ENCODE results near the gene ATP6V1G3. TPM values are rescaled to one million over a fixed set of nuclear protein-coding genes. Genes with fewer than 3 reads are reported as not detected.

ATP6V1G3 gene
- total RNA-seq, 1 donor from 2014 or later: not detected

- no peak overlapping the region for H3K4me3 ChIP-seq (ENCODE audit: low read depth, low read length)
- DNase-seq (ENCODE audit: low read depth): no peak
- TF ChIP-seq CTCF (conservative IDR thresholded peaks at IDR 0.05; ENCODE audit: low read depth, low read length): no peak
Measured at GRCh38 chr1:198574325-198574724, 33.8 kb upstream of the ATP6V1G3 start.

DNA sequence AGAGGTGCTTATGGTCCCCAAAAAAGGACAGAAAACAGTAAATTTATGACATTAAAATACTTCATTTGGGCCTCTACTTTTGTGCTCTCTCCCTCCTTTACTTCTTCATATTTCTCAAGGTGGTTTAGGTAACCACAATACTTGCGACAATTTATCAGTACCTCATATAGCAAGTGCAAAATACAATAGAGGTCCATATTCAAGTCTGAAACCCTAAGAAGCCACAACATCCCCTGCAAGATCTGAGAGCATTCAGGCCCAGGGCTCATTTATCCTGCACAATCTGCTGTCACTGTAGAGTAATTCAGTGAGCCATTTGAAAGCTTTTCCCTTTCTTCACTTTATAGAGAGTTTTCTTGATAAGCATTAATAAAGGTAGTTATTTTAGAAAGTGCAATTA lies 24.2 kb upstream of the ATP6V1G3 start:
- no peak for TF ChIP-seq CTCF (conservative IDR thresholded peaks at IDR 0.05; ENCODE audit: low read depth, low read length)
- DNase-seq (ENCODE audit: low read depth): no peak
- no peak overlapping the region for H3K4me3 ChIP-seq (ENCODE audit: low read depth, low read length)

DNA sequence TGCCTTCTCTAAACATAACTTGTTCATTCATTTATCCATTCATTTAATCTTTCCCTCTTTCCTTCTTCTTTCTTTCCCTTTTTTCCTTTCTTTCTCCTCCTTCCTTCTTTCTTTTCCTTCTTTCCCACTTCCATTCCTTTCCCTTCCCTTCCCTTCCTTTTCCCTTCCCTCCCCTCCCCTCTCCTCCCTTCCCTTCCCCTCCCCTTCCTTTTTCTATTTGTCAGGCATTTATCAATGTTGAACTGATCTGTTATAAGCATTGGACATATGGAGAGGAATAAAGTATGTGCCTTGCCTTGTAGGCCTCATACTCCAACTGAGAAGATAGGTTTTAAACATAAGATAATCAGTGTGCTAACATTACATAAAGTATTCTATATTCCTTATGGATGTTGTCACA lies 23.7 kb upstream of the ATP6V1G3 start:
- TF ChIP-seq CTCF (conservative IDR thresholded peaks at IDR 0.05; ENCODE audit: low read depth, low read length): no peak
- no peak for DNase-seq (ENCODE audit: low read depth)
- no peak overlapping the region for H3K4me3 ChIP-seq (ENCODE audit: low read depth, low read length)

DNA sequence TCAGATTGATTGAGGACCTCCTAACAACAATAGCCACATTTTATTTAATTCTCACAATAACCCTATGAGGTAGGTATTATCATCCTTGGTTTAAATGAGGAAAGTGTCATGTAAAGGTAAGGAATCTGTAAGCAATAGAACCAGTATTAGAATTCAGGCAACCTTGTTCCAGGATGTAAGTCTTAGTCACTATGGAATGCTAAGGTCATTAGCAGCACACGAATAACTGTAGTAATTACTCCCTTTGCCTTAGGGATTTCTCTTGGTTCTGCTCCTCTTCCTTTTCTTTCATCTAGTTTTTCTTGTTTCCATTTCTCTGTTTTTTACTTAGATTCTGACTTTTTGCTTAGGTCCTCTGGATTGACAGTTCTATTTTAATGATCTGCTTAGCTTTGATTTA lies 23.1 kb upstream of the ATP6V1G3 start:
- H3K4me3 ChIP-seq (ENCODE audit: low read depth, low read length): no peak overlapping the region
- DNase-seq (ENCODE audit: low read depth): peak; percentile 18
- TF ChIP-seq CTCF (conservative IDR thresholded peaks at IDR 0.05; ENCODE audit: low read depth, low read length): no peak

GRCh38 chr1:198560161-198560560 lies 19.7 kb upstream of the ATP6V1G3 start:
- no peak overlapping the region for H3K4me3 ChIP-seq (ENCODE audit: low read depth, low read length)
- no peak for TF ChIP-seq CTCF (conservative IDR thresholded peaks at IDR 0.05; ENCODE audit: low read depth, low read length)
- no peak for DNase-seq (ENCODE audit: low read depth)

DNA sequence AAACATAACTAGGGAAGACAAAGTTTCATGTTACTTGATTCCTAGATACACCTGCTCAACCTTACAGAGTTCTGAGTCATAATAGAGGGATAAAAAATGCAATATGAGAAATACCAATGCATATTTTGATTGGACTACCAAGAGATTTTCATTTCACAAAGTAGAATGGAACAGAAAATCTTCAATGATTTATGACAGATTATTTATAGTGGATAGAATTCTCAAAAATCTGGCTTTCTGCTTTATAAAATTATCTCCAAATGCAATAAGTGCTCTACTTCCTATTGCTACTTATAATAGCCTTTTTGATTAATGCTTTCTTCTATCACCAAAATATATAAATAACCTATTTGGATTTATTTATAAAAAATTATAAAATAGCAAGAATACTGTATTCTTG lies 18.9 kb upstream of the ATP6V1G3 start:
- TF ChIP-seq CTCF (conservative IDR thresholded peaks at IDR 0.05; ENCODE audit: low read depth, low read length): no peak
- H3K4me3 ChIP-seq (ENCODE audit: low read depth, low read length): no peak overlapping the region
- no peak for DNase-seq (ENCODE audit: low read depth)

DNA sequence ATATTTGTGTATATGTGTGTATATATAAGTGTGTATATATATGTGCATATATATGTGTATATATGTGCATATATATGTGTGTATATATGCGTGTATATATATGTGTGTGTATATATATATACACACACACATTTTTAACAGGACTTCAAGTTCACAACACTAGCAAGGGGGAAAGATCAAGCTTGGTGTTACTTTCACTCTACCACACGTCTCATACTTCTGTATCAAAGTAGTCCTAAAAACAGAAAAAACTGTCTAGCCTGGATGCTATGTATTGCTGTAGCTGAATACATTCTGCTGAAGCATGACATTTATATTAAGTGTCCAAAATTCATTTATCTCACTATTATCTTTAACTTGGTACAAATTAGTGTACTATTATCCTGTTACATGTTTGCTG lies 17.9 kb upstream of the ATP6V1G3 start:
- no peak overlapping the region for H3K4me3 ChIP-seq (ENCODE audit: low read depth, low read length)
- TF ChIP-seq CTCF (conservative IDR thresholded peaks at IDR 0.05; ENCODE audit: low read depth, low read length): no peak

More for the DNA sequence above, 17.9 kb upstream of the ATP6V1G3 start:
- no peak for DNase-seq (ENCODE audit: low read depth)

All from epithelial cell of proximal tubule (primary cell).